Ectodermal cell (in vitro differentiated cells): ENCODE results near the gene NIT2. TPM values are rescaled to one million over a fixed set of nuclear protein-coding genes. Genes with fewer than 3 reads are reported as not detected.

ENCODE experiments used
- H3K27ac ChIP-seq: 2 replicates; pipeline ENCODE4 v1.7.0; 2013; ENCODE audit warnings: mild to moderate bottlenecking, low read depth, low read length; ENCODE audit not compliant: insufficient read depth, poor library complexity, severe bottlenecking
- H3K27me3 ChIP-seq: 2 replicates; pipeline ENCODE4 v1.7.0; 2013; ENCODE audit warnings: mild to moderate bottlenecking, low read length; ENCODE audit not compliant: insufficient read depth, control insufficient read depth, poor library complexity, severe bottlenecking
- H3K36me3 ChIP-seq: one replicate; pipeline ENCODE4 v1.7.0; 2013; ENCODE audit warnings: low read length; ENCODE audit not compliant: control insufficient read depth, insufficient read depth
- H3K4me1 ChIP-seq: one replicate; pipeline ENCODE4 v1.7.0; 2013; ENCODE audit warnings: low read length; ENCODE audit not compliant: control insufficient read depth, insufficient read depth
- H3K4me3 ChIP-seq: 2 replicates; pipeline ENCODE4 v1.7.0; 2013; ENCODE audit warnings: low read depth, low read length, control low read depth; ENCODE audit not compliant: insufficient read depth
- H3K9me3 ChIP-seq: 2 replicates; pipeline ENCODE4 v1.7.0; 2013; ENCODE audit warnings: mild to moderate bottlenecking, low read length, moderate library complexity; ENCODE audit not compliant: control insufficient read depth
- WGBS, 2 experiments: methylation state at CpG; one replicate each; pipeline ENCODE4 v1.1.7; 2013; ENCODE audit warnings: missing lambda C conversion rate in 2 of 2; 5-methylcytosine and 5-hydroxymethylcytosine counted together
- polyA plus RNA-seq, 4 experiments: library from polyadenylated mRNA; stranded (reverse); fragments of 50-300 nt; gene quantifications; one replicate each; pipeline ENCODE4 v1.2.3, GENCODE V29; 2013

NIT2 gene, protein sequence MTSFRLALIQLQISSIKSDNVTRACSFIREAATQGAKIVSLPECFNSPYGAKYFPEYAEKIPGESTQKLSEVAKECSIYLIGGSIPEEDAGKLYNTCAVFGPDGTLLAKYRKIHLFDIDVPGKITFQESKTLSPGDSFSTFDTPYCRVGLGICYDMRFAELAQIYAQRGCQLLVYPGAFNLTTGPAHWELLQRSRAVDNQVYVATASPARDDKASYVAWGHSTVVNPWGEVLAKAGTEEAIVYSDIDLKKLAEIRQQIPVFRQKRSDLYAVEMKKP
- 26.6 TPM for polyA plus RNA-seq (2013, experiment 1 of 4)
- polyA plus RNA-seq (2013, experiment 2 of 4), result 20.6 TPM
- polyA plus RNA-seq (2013, experiment 3 of 4), result 21.9 TPM
- polyA plus RNA-seq (2013, experiment 4 of 4), result 21.8 TPM

DNA sequence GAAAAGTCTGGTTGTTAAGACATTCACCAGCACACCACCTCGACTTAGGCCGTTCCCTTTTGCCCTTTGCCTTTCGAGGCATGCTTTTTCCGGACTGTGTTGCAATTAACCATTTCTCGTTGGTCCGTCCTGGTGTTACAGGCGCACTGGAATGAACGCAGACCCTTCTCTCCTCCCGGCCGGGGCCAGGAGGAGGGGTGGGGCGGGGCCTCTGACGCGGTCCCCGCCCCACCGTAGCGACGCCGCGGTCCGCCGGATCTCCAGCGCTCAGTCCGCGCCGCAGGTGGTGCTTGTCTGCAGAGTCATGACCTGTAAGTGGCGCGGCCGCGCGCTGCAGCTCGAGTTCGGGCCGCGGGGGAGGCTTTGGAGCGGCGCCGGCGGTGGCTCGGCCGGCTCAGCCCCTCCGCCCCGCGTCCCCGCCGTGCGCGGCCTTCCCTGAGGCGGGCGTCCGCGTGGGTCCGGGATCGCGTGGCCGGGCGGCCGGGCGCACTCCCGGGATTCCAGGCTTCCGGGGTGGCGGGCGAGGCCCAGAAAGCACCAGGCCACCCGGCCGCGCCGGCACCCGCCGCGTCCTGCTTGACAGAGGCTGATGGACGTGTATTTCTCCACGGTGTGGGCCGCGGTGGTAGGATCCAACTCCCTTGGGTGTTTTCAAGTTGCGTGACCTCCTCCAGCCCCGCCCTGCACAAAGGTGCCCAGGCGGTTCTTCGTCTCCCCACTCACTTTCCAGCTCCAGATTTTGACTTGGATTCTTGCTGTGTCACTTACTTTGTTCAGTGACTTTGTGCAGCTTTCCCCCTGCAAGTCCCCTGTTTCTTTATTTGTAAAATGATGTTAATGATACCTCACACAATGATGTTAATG, at the start of gene NIT2:
Gene NIT2, plus strand, starts transcription at position 270 of the 864 bp plus-strand sequence. Its CDS starts 35 bp downstream, at position 305.
- Histone ChIP-seq H3K36me3 (no peaks in the 10 kb centered on the region), H3K27me3 (peaks cover 14% of the 10 kb centered on the region), H3K4me1 (peaks cover 9% of the 10 kb centered on the region), H3K27ac (no peak within 1 kb of the TSS), H3K9me3 (no peaks in the 10 kb centered on the region), H3K4me3 (peak within 1 kb of the TSS; percentile 59)
- 1% methylated on average over 77 of the region's 77 CpGs for WGBS, 2 experiments

- H3K27me3 ChIP-seq, result no peaks in the 10 kb centered on the region
- H3K27ac ChIP-seq, result no peak overlapping the region
- no peak overlapping the region for H3K4me3 ChIP-seq
- no peaks in the 10 kb centered on the region for H3K9me3 ChIP-seq
- H3K36me3 ChIP-seq, result no peaks in the 10 kb centered on the region
- no peaks in the 10 kb centered on the region for H3K4me1 ChIP-seq
Observed at GRCh38 chr3:100288288-100288894, 46.2 kb upstream of the NIT2 start.

DNA sequence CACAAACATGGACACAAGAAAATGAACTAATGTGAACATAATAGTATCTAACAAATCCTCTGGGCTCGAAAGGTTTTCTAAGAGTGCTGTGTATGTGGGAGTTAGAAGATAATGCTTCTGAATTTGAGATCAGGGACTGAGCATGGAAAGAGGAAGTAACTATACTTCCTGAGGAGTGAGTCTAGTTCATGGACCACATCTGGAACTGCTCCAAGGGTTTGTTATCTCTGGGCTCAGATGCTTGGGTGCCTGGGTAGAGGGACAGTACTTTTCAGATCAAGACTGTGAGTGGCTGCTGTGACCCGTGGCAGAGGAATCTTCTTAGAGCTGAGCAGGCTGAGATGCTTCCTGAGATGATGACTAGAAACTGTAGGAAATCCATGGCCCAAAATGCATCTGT, 45.2 kb upstream of the NIT2 start:
- no peak overlapping the region for H3K4me3 ChIP-seq
- no peaks in the 10 kb centered on the region for H3K9me3 ChIP-seq
- H3K27me3 ChIP-seq, result no peaks in the 10 kb centered on the region
- no peak overlapping the region for H3K27ac ChIP-seq
- H3K36me3 ChIP-seq, result no peaks in the 10 kb centered on the region
- no peaks in the 10 kb centered on the region for H3K4me1 ChIP-seq
- WGBS, 2 experiments, result 93 to 97% methylated on average over 2 of the region's 2 CpGs

DNA sequence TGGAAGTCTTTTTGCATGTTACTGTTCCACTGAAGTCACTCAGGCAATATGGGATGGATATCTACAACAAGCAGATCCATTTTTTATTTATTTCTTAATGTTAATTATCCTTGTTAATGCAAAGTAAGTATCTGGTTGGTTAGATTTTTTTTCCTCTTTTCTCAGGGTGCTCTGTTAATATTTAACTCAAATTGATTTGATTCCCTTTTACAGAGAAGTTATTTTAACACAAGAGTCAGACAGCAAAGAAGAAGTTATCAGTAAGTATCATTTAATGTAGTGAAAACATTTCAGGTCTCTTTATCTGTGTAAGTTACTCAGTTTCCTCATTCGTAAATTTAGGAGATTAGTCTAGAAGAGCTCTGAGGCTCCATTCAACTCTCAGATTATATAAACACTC, 39.5 kb upstream of the NIT2 start:
- Histone ChIP-seq H3K27ac (no peak overlapping the region), H3K4me1 (no peaks in the 10 kb centered on the region), H3K36me3 (no peaks in the 10 kb centered on the region), H3K4me3 (no peak overlapping the region), H3K9me3 (no peaks in the 10 kb centered on the region), H3K27me3 (no peaks in the 10 kb centered on the region)
- 90 to 91% methylated on average over 1 of the region's 1 CpG for WGBS, 2 experiments

DNA sequence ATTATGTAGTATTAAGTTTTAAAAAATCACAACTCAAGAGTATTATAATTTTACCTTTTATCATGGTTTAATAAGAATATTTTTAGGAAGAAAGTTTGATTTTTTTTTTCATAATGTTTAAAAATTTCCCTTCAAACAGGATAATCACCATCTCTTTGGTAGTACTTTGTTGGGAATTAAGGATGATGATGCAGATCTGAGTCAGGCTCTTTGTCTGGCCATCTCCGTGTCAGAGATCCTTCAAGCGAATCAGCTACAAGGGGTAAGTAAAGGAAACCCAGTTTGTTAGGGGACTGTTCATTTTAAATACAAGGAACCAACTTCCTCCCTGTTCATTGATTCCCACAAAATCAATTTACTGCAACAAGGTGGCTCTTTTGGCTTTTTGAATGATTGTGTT, 36.8 kb upstream of the NIT2 start:
- Histone ChIP-seq H3K4me3 (no peak overlapping the region), H3K4me1 (no peaks in the 10 kb centered on the region), H3K9me3 (no peaks in the 10 kb centered on the region), H3K27me3 (no peaks in the 10 kb centered on the region), H3K36me3 (no peaks in the 10 kb centered on the region), H3K27ac (no peak overlapping the region)
- 94 to 100% methylated on average over 2 of the region's 2 CpGs for WGBS, 2 experiments

DNA sequence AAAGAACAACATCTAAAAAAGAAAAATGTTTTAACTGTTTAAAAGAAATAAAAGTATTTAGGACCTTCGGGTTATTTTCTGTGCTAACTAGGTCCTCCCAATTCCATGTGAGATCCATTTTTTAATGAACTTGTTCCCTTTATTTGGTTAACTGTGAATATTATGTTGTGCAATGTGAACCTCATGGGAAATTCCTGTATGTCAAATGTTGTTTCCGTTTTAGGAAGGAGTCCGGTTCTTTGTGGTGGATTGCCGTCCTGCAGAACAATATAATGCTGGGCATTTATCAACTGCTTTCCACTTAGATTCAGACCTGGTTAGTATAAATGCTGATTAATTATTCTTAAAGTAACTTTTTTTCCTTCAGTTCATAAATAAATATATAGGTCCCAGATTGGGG, 35.5 kb upstream of the NIT2 start:
- Histone ChIP-seq H3K36me3 (no peaks in the 10 kb centered on the region), H3K27me3 (no peaks in the 10 kb centered on the region), H3K4me1 (no peaks in the 10 kb centered on the region), H3K9me3 (no peaks in the 10 kb centered on the region), H3K4me3 (no peak overlapping the region), H3K27ac (no peak overlapping the region)
- WGBS, 2 experiments, result 96% methylated on average over 4 of the region's 4 CpGs

DNA sequence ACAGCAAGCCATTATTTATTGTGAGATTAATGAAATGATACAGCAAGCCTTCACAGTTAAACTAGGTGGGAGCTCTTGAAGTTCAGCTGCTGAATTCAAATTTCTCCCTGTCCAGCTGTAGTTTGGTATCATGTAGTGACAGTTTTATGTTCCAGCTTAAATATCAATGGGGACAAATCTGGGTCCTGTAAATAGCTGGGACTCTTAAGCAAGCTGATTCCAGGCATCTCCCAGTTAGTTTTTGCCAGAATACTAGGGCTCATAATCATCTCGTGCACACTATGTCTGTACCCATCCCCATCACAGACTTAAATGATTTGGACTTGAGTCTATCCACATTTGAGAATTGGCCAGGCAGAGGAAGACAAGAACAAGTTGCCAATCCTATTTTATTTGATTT, 27.9 kb upstream of the NIT2 start:
- H3K36me3 ChIP-seq, result no peaks in the 10 kb centered on the region
- no peaks in the 10 kb centered on the region for H3K4me1 ChIP-seq
- no peak overlapping the region for H3K4me3 ChIP-seq
- WGBS, 2 experiments, result 94 to 100% methylated on average over 1 of the region's 1 CpG
- no peaks in the 10 kb centered on the region for H3K9me3 ChIP-seq
- H3K27ac ChIP-seq, result no peak overlapping the region
- H3K27me3 ChIP-seq, result no peaks in the 10 kb centered on the region

- Histone ChIP-seq H3K36me3 (no peaks in the 10 kb centered on the region), H3K4me3 (no peak overlapping the region), H3K9me3 (no peaks in the 10 kb centered on the region), H3K27ac (no peak overlapping the region), H3K4me1 (no peaks in the 10 kb centered on the region), H3K27me3 (no peaks in the 10 kb centered on the region)
- 94 to 95% methylated on average over 3 of the region's 3 CpGs for WGBS, 2 experiments
Observed at GRCh38 chr3:100310355-100310965, 24.1 kb upstream of the NIT2 start.

DNA sequence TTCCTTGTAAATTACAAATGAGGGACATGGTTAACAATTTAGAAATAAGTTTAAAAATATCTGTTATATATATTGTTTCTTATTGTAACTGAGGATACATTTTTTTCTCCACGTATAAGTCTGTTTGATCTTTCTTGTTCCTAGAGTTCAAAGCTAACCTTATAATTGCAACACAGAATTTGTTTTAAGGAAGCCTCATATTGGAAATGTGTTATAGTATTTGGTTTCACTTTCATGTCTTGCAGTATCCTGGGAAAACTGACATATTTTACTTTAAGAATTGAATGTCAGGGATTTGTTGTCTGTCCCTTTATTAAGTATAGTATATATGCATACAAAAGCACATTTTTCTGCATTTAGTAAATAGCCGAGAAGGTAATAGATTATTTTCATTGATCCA, 23.5 kb upstream of the NIT2 start:
- WGBS, 2 experiments, result 100% methylated on average over 1 of the region's 2 CpGs; no CpG with 5 or more reads in 1 of the 2 experiments
- no peaks in the 10 kb centered on the region for H3K4me1 ChIP-seq
- H3K36me3 ChIP-seq, result no peaks in the 10 kb centered on the region
- no peak overlapping the region for H3K4me3 ChIP-seq
- no peak overlapping the region for H3K27ac ChIP-seq
- no peaks in the 10 kb centered on the region for H3K27me3 ChIP-seq
- H3K9me3 ChIP-seq, result no peaks in the 10 kb centered on the region

- H3K4me1 ChIP-seq, result no peaks in the 10 kb centered on the region
- 77 to 87% methylated on average over 8 of the region's 8 CpGs for WGBS, 2 experiments
- H3K27me3 ChIP-seq, result no peaks in the 10 kb centered on the region
- no peak overlapping the region for H3K27ac ChIP-seq
- no peak overlapping the region for H3K4me3 ChIP-seq
- no peaks in the 10 kb centered on the region for H3K36me3 ChIP-seq
- no peaks in the 10 kb centered on the region for H3K9me3 ChIP-seq
Observed at GRCh38 chr3:100316641-100317069, 17.9 kb upstream of the NIT2 start.
